ENCODE data around the gene RACGAP1. TPM values are rescaled to one million over a fixed set of nuclear protein-coding genes. Genes with fewer than 3 reads are reported as not detected.
A peak's percentile ranks its signal among the peaks of the same experiment; 100 is the strongest.

The RACGAP1 gene
- polyA plus RNA-seq, 4 donors: 3.5 to 25.9 (median 14.4) TPM

GRCh38 chr12:50066402-50066801 is 41.1 kb upstream of the RACGAP1 start:
- 54 to 76% (median 76%) methylated on average over 5 of the region's 5 CpGs for WGBS, 3 donors
- Histone ChIP-seq H3K27ac (ENCODE audit: low read depth in 1 of 3, low read length in 2 of 3) (peak overlapping the region in 1 of 3 donors; percentile 55), H3K9me3 (ENCODE audit: control insufficient read depth in 2 of 2, insufficient read depth in 1 of 2, low read depth in 1 of 2, low read length in 1 of 2) (no peaks in the 10 kb centered on the region), H3K36me3 (ENCODE audit: control insufficient read depth in 3 of 3, insufficient read depth in 2 of 3, low read depth in 1 of 3, low read length in 3 of 3) (no peaks in the 10 kb centered on the region), H3K27me3 (ENCODE audit: control insufficient read depth in 3 of 3, insufficient read depth in 3 of 3, low read length in 3 of 3) (peaks cover 0 to 7% (median 0%) of the 10 kb centered on the region in 3 donors), H3K4me1 (ENCODE audit: control insufficient read depth in 3 of 3, insufficient read depth in 2 of 3, low read depth in 1 of 3, low read length in 2 of 3) (peaks cover 0 to 2% (median 0%) of the 10 kb centered on the region in 3 donors), H3K4me3 (ENCODE audit: low read depth in 1 of 3, low read length in 3 of 3) (no peak overlapping the region)
- DNase-seq: no peak
- no peak for FAIRE-seq

GRCh38 chr12:50065726-50066310 is 40.5 kb upstream of the RACGAP1 start:
- 79 to 88% (median 79%) methylated on average over 3 of the region's 3 CpGs for WGBS, 3 donors
- Histone ChIP-seq H3K4me3 (ENCODE audit: low read depth in 1 of 3, low read length in 3 of 3) (no peak overlapping the region), H3K9me3 (ENCODE audit: control insufficient read depth in 2 of 2, insufficient read depth in 1 of 2, low read depth in 1 of 2, low read length in 1 of 2) (no peaks in the 10 kb centered on the region), H3K27me3 (ENCODE audit: control insufficient read depth in 3 of 3, insufficient read depth in 3 of 3, low read length in 3 of 3) (peaks cover 0 to 7% (median 0%) of the 10 kb centered on the region in 3 donors), H3K27ac (ENCODE audit: low read depth in 1 of 3, low read length in 2 of 3) (peak overlapping the region in 1 of 3 donors; percentile 55), H3K4me1 (ENCODE audit: control insufficient read depth in 3 of 3, insufficient read depth in 2 of 3, low read depth in 1 of 3, low read length in 2 of 3) (peaks cover 0 to 2% (median 0%) of the 10 kb centered on the region in 3 donors), H3K36me3 (ENCODE audit: control insufficient read depth in 3 of 3, insufficient read depth in 2 of 3, low read depth in 1 of 3, low read length in 3 of 3) (no peaks in the 10 kb centered on the region)
- DNase-seq (no peak), FAIRE-seq (no peak)

- 64 to 77% (median 72%) methylated on average over 5 of the region's 5 CpGs for WGBS, 3 donors
- no peak overlapping the region for H3K4me3 ChIP-seq (ENCODE audit: low read depth in 1 of 3, low read length in 3 of 3)
- FAIRE-seq (no peak), DNase-seq (no peak)
- no peak overlapping the region for H3K27ac ChIP-seq (ENCODE audit: low read depth in 1 of 3, low read length in 2 of 3)
- H3K27me3 ChIP-seq (ENCODE audit: control insufficient read depth in 3 of 3, insufficient read depth in 3 of 3, low read length in 3 of 3): peaks cover 0 to 17% (median 0%) of the 10 kb centered on the region in 3 donors
- no peaks in the 10 kb centered on the region for H3K9me3 ChIP-seq (ENCODE audit: control insufficient read depth in 2 of 2, insufficient read depth in 1 of 2, low read depth in 1 of 2, low read length in 1 of 2)
- no peaks in the 10 kb centered on the region for H3K4me1 ChIP-seq (ENCODE audit: control insufficient read depth in 3 of 3, insufficient read depth in 2 of 3, low read depth in 1 of 3, low read length in 2 of 3)
- peaks cover 0 to 4% (median 0%) of the 10 kb centered on the region in 3 donors for H3K36me3 ChIP-seq (ENCODE audit: control insufficient read depth in 3 of 3, insufficient read depth in 2 of 3, low read depth in 1 of 3, low read length in 3 of 3)
Observed at GRCh38 chr12:50062728-50063460, 37.6 kb upstream of the RACGAP1 start.

- peaks cover 0 to 2% (median 0%) of the 10 kb centered on the region in 3 donors for H3K4me1 ChIP-seq (ENCODE audit: control insufficient read depth in 3 of 3, insufficient read depth in 2 of 3, low read depth in 1 of 3, low read length in 2 of 3)
- no peak for DNase-seq
- H3K27ac ChIP-seq (ENCODE audit: low read depth in 1 of 3, low read length in 2 of 3): no peak overlapping the region
- H3K4me3 ChIP-seq (ENCODE audit: low read depth in 1 of 3, low read length in 3 of 3): no peak overlapping the region
- 64 to 69% (median 65%) methylated on average over 6 of the region's 6 CpGs for WGBS, 3 donors
- no peaks in the 10 kb centered on the region for H3K9me3 ChIP-seq (ENCODE audit: control insufficient read depth in 2 of 2, insufficient read depth in 1 of 2, low read depth in 1 of 2, low read length in 1 of 2)
- H3K36me3 ChIP-seq (ENCODE audit: control insufficient read depth in 3 of 3, insufficient read depth in 2 of 3, low read depth in 1 of 3, low read length in 3 of 3): peaks cover 0 to 4% (median 0%) of the 10 kb centered on the region in 3 donors
- FAIRE-seq: no peak
- peaks cover 0 to 18% (median 0%) of the 10 kb centered on the region in 3 donors for H3K27me3 ChIP-seq (ENCODE audit: control insufficient read depth in 3 of 3, insufficient read depth in 3 of 3, low read length in 3 of 3)
Observed at GRCh38 chr12:50061946-50062686, 36.8 kb upstream of the RACGAP1 start.

GRCh38 chr12:50061171-50061570 is 35.9 kb upstream of the RACGAP1 start:
- no peak overlapping the region for H3K4me3 ChIP-seq (ENCODE audit: low read depth in 1 of 3, low read length in 3 of 3)
- H3K27ac ChIP-seq (ENCODE audit: low read depth in 1 of 3, low read length in 2 of 3): no peak overlapping the region
- peaks cover 0 to 4% (median 0%) of the 10 kb centered on the region in 3 donors for H3K36me3 ChIP-seq (ENCODE audit: control insufficient read depth in 3 of 3, insufficient read depth in 2 of 3, low read depth in 1 of 3, low read length in 3 of 3)
- WGBS, 3 donors: 78 to 88% (median 79%) methylated on average over 2 of the region's 2 CpGs
- peaks cover 5 to 27% (median 5%) of the 10 kb centered on the region in 3 donors for H3K27me3 ChIP-seq (ENCODE audit: control insufficient read depth in 3 of 3, insufficient read depth in 3 of 3, low read length in 3 of 3)
- peaks cover 0 to 9% (median 0%) of the 10 kb centered on the region in 3 donors for H3K4me1 ChIP-seq (ENCODE audit: control insufficient read depth in 3 of 3, insufficient read depth in 2 of 3, low read depth in 1 of 3, low read length in 2 of 3)
- no peaks in the 10 kb centered on the region for H3K9me3 ChIP-seq (ENCODE audit: control insufficient read depth in 2 of 2, insufficient read depth in 1 of 2, low read depth in 1 of 2, low read length in 1 of 2)
- no peak for FAIRE-seq
- DNase-seq: peak; percentile 50 to 52

- no peak overlapping the region for H3K27ac ChIP-seq (ENCODE audit: low read depth in 1 of 3, low read length in 2 of 3)
- WGBS, 3 donors: 55 to 68% (median 65%) methylated on average over 4 of the region's 4 CpGs
- H3K4me3 ChIP-seq (ENCODE audit: low read depth in 1 of 3, low read length in 3 of 3): no peak overlapping the region
- FAIRE-seq (no peak), DNase-seq (no peak)
- H3K4me1 ChIP-seq (ENCODE audit: control insufficient read depth in 3 of 3, insufficient read depth in 2 of 3, low read depth in 1 of 3, low read length in 2 of 3): peaks cover 0 to 14% (median 0%) of the 10 kb centered on the region in 3 donors
- H3K27me3 ChIP-seq (ENCODE audit: control insufficient read depth in 3 of 3, insufficient read depth in 3 of 3, low read length in 3 of 3): peaks cover 5 to 36% (median 5%) of the 10 kb centered on the region in 3 donors
- H3K9me3 ChIP-seq (ENCODE audit: control insufficient read depth in 2 of 2, insufficient read depth in 1 of 2, low read depth in 1 of 2, low read length in 1 of 2): no peaks in the 10 kb centered on the region
- H3K36me3 ChIP-seq (ENCODE audit: control insufficient read depth in 3 of 3, insufficient read depth in 2 of 3, low read depth in 1 of 3, low read length in 3 of 3): peaks cover 0 to 4% (median 0%) of the 10 kb centered on the region in 3 donors
Observed at GRCh38 chr12:50060120-50060468, 34.8 kb upstream of the RACGAP1 start.

GRCh38 chr12:50059440-50060119 is 34.3 kb upstream of the RACGAP1 start:
- H3K27ac ChIP-seq (ENCODE audit: low read depth in 1 of 3, low read length in 2 of 3): no peak overlapping the region
- 69 to 78% (median 69%) methylated on average over 12 of the region's 12 CpGs for WGBS, 3 donors
- no peak overlapping the region for H3K4me3 ChIP-seq (ENCODE audit: low read depth in 1 of 3, low read length in 3 of 3)
- DNase-seq (no peak), FAIRE-seq (no peak)
- H3K36me3 ChIP-seq (ENCODE audit: control insufficient read depth in 3 of 3, insufficient read depth in 2 of 3, low read depth in 1 of 3, low read length in 3 of 3): peaks cover 0 to 4% (median 0%) of the 10 kb centered on the region in 3 donors
- H3K4me1 ChIP-seq (ENCODE audit: control insufficient read depth in 3 of 3, insufficient read depth in 2 of 3, low read depth in 1 of 3, low read length in 2 of 3): peaks cover 0 to 14% (median 0%) of the 10 kb centered on the region in 3 donors
- peaks cover 5 to 34% (median 5%) of the 10 kb centered on the region in 3 donors for H3K27me3 ChIP-seq (ENCODE audit: control insufficient read depth in 3 of 3, insufficient read depth in 3 of 3, low read length in 3 of 3)
- no peaks in the 10 kb centered on the region for H3K9me3 ChIP-seq (ENCODE audit: control insufficient read depth in 2 of 2, insufficient read depth in 1 of 2, low read depth in 1 of 2, low read length in 1 of 2)

Measured in small intestine (tissue), 7 donors.